Natural killer cell (primary cell): ENCODE measurements around the gene IFT52. TPM values are rescaled to one million over a fixed set of nuclear protein-coding genes. Genes with fewer than 3 reads are reported as not detected.
A peak's percentile ranks its signal among the peaks of the same experiment; 100 is the strongest.

Experiments
- ATAC-seq, 3 donors: fragments of 150-1000 bp in 2 of 3; fragments of 200-7000 bp in 1 of 3; cut with Tn5 transposase; 1 replicate in 1 of 3; 2 replicates in 2 of 3; pipeline ENCODE4 v1.10.0; 2021; ENCODE audit warnings: mild to moderate bottlenecking in 2 of 3, moderate library complexity in 2 of 3
- DNase-seq, 2 donors: peaks; one replicate each; pipeline versions ENCODE4 v3.0.0 to v3.0.0-alpha.2; 2013 to 2021; ENCODE audit warnings: mixed read lengths in 1 of 2
- H3K27ac ChIP-seq: one replicate; pipeline ENCODE4 v1.5.1; 2013; ENCODE audit warnings: mild to moderate bottlenecking, low read length
- H3K27me3 ChIP-seq: one replicate; pipeline ENCODE4 v1.6.1; 2013; ENCODE audit warnings: low read length; ENCODE audit not compliant: control insufficient read depth, insufficient read depth
- H3K36me3 ChIP-seq: one replicate; pipeline ENCODE4 v1.6.1; 2013; ENCODE audit warnings: low read length; ENCODE audit not compliant: control insufficient read depth, insufficient read depth
- H3K4me1 ChIP-seq: one replicate; pipeline ENCODE4 v1.6.1; 2013; ENCODE audit warnings: low read length; ENCODE audit not compliant: control insufficient read depth, insufficient read depth
- H3K4me3 ChIP-seq: one replicate; pipeline ENCODE4 v1.5.1; 2013; ENCODE audit warnings: low read length
- H3K9me3 ChIP-seq: one replicate; pipeline ENCODE4 v1.6.1; 2013; ENCODE audit warnings: low read length; ENCODE audit not compliant: control insufficient read depth, insufficient read depth
- H3K27ac Mint-ChIP-seq, 2 donors: one replicate each; pipeline ENCODE4 v1.8.0; 2022; ENCODE audit warnings: mild to moderate bottlenecking in 2 of 2, mixed read lengths in 2 of 2, moderate library complexity in 1 of 2
- H3K27me3 Mint-ChIP-seq, 2 donors: one replicate each; pipeline ENCODE4 v1.8.0; 2022; ENCODE audit warnings: low read depth in 2 of 2, mixed read lengths in 2 of 2
- H3K36me3 Mint-ChIP-seq: one replicate; pipeline ENCODE4 v1.8.0; 2022; ENCODE audit warnings: mixed read lengths
- H3K4me1 Mint-ChIP-seq, 2 donors: one replicate each; pipeline ENCODE4 v1.8.0; 2022; ENCODE audit warnings: mixed read lengths in 2 of 2
- H3K4me3 Mint-ChIP-seq: one replicate; pipeline ENCODE4 v1.8.0; 2022; ENCODE audit warnings: mild to moderate bottlenecking, moderate library complexity, mixed read lengths
- H3K9me3 Mint-ChIP-seq, 2 donors: one replicate each; pipeline ENCODE4 v1.8.0; 2022; ENCODE audit warnings: mixed read lengths in 2 of 2
- CTCF ChIP-seq: fragments of 200-600 bp; IDR thresholded peaks from one replicate; pipeline ENCODE4 v1.8.0; 2022; ENCODE audit warnings: antibody characterized with exemption
- WGBS: methylation state at CpG from one replicate; pipeline ENCODE4 v1.1.7; 2013; ENCODE audit warnings: missing lambda C conversion rate; ENCODE audit not compliant: insufficient coverage; 5-methylcytosine and 5-hydroxymethylcytosine counted together
- intact Hi-C: fragments of 100-400 bp; cut with micrococcal nuclease; formaldehyde crosslinking; loops from one replicate; pipeline ENCODE4 v1.14.2; 2022
- total RNA-seq, 4 donors: library from RNA; stranded (reverse); fragments of 120-200 nt in 1 of 4; gene quantifications; one replicate each; pipeline versions ENCODE4 v1.2.3 to v1.2.4, GENCODE V29; 2013 to 2022

IFT52 gene
- total RNA-seq, 3 donors from 2014 or later (not counting 1 experiment from before 2014, with no cell fraction given) = 21.5 to 26.1 (median 22.4) TPM

GRCh38 chr20:43542674-43543073 is 48.1 kb upstream of the IFT52 start:
- WGBS = 87% methylated on average over 3 of the region's 4 CpGs
- DNase-seq (no peak), ATAC-seq (no peak)
- H3K27ac Mint-ChIP-seq = no peak overlapping the region
- H3K27ac ChIP-seq = no peak overlapping the region
- intact Hi-C loops = no loop called here
- peaks cover 0 to 2% of the 10 kb centered on the region in 2 donors for H3K27me3 Mint-ChIP-seq
- no peaks in the 10 kb centered on the region for H3K4me1 ChIP-seq
- no peaks in the 10 kb centered on the region for H3K36me3 ChIP-seq
- H3K9me3 ChIP-seq = no peaks in the 10 kb centered on the region
- no peak for TF ChIP-seq CTCF
- H3K27me3 ChIP-seq = no peaks in the 10 kb centered on the region
- H3K9me3 Mint-ChIP-seq = no peaks in the 10 kb centered on the region
- no peak overlapping the region for H3K4me3 ChIP-seq
- no peaks in the 10 kb centered on the region for H3K36me3 Mint-ChIP-seq
- no peak overlapping the region for H3K4me3 Mint-ChIP-seq
- peaks cover 0 to 5% of the 10 kb centered on the region in 2 donors for H3K4me1 Mint-ChIP-seq

- WGBS = 89% methylated on average over 5 of the region's 5 CpGs
- intact Hi-C loops = no loop called here
- no peaks in the 10 kb centered on the region for H3K36me3 Mint-ChIP-seq
- Histone ChIP-seq H3K4me1 (no peaks in the 10 kb centered on the region), H3K36me3 (no peaks in the 10 kb centered on the region), H3K27me3 (no peaks in the 10 kb centered on the region), H3K4me3 (no peak overlapping the region), H3K9me3 (no peaks in the 10 kb centered on the region), H3K27ac (no peak overlapping the region)
- H3K27ac Mint-ChIP-seq = no peak overlapping the region
- DNase-seq (no peak), ATAC-seq (no peak)
- no peak overlapping the region for H3K4me3 Mint-ChIP-seq
- peaks cover 0 to 2% of the 10 kb centered on the region in 2 donors for H3K27me3 Mint-ChIP-seq
- TF ChIP-seq CTCF = no peak
- H3K9me3 Mint-ChIP-seq = no peaks in the 10 kb centered on the region
- peaks cover 0 to 5% of the 10 kb centered on the region in 2 donors for H3K4me1 Mint-ChIP-seq
Measured at GRCh38 chr20:43543138-43543537, 47.6 kb upstream of the IFT52 start.

- no peak overlapping the region for H3K4me3 Mint-ChIP-seq
- H3K27ac Mint-ChIP-seq = no peak overlapping the region
- no peaks in the 10 kb centered on the region for H3K27me3 ChIP-seq
- no peaks in the 10 kb centered on the region for H3K4me1 Mint-ChIP-seq
- 93% methylated on average over 9 of the region's 9 CpGs for WGBS
- H3K9me3 Mint-ChIP-seq = no peaks in the 10 kb centered on the region
- TF ChIP-seq CTCF = no peak
- no peak for ATAC-seq
- no peaks in the 10 kb centered on the region for H3K36me3 Mint-ChIP-seq
- no peaks in the 10 kb centered on the region for H3K4me1 ChIP-seq
- intact Hi-C loops = no loop called here
- no peak overlapping the region for H3K27ac ChIP-seq
- no peaks in the 10 kb centered on the region for H3K9me3 ChIP-seq
- H3K27me3 Mint-ChIP-seq = no peaks in the 10 kb centered on the region
- DNase-seq = no peak
- no peak overlapping the region for H3K4me3 ChIP-seq
- no peaks in the 10 kb centered on the region for H3K36me3 ChIP-seq
Measured at GRCh38 chr20:43544501-43544900, 46.2 kb upstream of the IFT52 start.

GRCh38 chr20:43545837-43546578 is 44.7 kb upstream of the IFT52 start:
- Histone ChIP-seq H3K4me1 (no peaks in the 10 kb centered on the region), H3K9me3 (no peaks in the 10 kb centered on the region), H3K4me3 (no peak overlapping the region), H3K27ac (no peak overlapping the region), H3K36me3 (no peaks in the 10 kb centered on the region), H3K27me3 (no peaks in the 10 kb centered on the region)
- Mint-ChIP-seq H3K9me3 (no peaks in the 10 kb centered on the region), H3K27me3 (no peaks in the 10 kb centered on the region), H3K36me3 (no peaks in the 10 kb centered on the region), H3K4me3 (no peak overlapping the region), H3K4me1 (no peaks in the 10 kb centered on the region), H3K27ac (no peak overlapping the region)
- DNase-seq (no peak), ATAC-seq (peak in 1 of 3 donors; percentile 29)
- 93% methylated on average over 4 of the region's 4 CpGs for WGBS
- TF ChIP-seq CTCF = no peak
- intact Hi-C loops = no loop called here
